ENCODE measurements around the gene VMAC.

The VMAC gene

DNA sequence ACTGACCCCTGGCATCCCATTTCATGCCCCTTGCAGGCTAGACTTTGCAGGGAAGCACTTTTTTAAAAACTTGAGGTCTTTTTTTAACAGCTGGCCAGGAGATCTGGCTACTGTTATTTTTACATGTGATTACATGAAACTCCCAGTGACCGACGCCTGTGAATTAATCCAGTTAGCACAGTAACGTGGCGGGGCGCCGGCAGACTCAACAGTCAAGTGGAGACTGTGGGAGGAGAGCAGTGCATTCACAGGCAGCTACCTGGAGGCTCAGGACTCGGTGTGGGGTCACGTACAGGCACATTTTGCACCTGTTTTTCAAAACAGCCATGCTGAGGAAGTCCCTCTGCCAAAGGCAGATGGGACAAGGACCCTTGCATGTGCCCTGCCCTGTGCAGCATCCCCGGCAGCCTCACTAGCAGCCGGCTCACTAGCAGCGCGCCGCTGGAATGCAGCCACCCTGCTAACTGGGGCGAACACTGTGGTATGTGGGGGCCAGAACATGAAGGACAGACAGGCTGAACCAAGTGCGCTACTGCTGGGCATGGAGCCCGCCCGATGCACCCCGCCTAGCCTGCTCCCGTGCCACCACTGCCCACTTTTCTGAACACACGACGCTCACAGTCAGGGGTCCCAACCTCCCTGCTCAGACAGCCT lies 28.1 kb downstream of the VMAC start:
- no peak for DNase-seq

DNA sequence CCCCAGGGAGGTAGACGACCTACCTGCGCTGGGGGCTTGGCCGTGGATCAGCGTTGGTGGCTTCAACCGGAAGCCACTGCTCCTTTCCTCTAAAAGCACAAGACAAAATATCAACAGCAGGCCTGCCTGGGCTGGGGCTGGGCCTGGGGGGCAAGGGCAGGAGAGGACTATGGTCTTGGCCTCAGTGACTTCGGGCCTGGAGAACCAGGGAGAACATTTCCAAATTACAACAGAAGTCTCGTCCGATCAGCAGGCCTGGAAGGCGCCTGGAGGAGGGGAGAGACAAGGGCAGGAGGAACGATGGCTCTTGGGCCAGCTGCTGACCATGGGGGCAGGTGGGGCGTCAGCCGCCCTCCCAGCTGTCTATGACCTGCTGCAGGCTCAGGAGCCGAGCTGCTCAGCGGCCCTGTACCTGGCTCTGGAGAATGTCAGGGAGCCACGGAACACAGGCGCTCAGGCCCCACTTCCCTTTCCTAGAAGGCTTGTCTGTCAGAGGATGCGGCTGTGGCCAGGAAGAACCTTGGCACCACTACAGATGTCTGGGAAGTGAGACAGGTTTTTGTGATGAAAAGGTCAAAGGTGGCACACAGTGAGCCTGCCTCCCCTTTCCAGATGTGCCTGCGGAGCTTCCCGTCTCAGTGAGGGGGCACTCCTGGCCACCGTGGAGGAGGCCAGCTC lies 28.9 kb downstream of the VMAC start:
- no peak for DNase-seq

DNA sequence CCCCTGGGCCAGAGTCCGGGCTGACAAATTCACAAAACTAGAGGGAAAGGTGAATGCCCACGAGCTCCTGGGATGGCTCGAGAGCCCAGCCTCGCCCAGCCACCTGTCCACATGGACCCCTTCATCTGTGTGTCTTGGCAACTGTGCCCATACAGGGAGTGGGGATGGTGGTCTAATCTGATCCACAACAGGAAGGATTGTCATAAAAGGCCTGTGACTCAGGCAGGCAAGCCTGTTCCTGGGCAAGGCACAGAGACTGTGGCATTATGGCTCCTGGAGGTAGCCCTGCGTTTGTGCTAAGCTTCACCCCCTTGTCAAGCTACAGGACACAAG lies 29.4 kb downstream of the VMAC start:
- no peak for DNase-seq

DNA sequence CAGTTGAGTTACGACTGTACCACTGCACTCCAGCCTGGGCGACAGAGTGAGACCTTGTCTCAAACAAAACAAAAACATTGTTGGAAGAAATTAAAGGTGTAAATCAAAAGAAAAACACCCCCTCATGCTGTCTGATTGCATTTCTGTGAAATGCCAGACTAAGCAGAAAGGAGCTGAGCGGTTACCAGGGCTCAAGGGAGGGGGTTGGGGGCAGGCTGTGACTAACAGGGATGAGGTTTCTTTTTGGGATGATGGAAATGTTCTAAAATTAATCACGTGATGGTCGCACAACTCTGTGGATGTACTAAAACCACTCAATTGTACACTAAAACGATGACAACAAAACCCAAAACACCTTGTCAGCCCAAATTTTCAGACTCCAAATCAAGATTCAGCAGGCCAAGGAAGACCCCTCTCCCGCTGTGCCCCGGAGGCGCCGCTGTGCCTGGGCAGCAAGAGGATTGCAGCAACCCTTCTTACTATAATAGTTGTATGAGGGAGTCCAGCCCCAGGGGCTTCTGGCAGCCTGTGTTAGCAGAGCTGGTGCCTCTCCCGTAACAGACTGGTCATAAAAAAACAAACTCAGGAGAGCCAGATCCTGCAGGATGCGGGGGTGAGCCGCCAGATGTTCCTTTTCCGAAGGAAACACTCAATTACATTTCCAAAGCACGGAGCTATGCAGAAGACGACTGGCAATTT lies 30.3 kb downstream of the VMAC start:
- DNase-seq, result no peak

DNA sequence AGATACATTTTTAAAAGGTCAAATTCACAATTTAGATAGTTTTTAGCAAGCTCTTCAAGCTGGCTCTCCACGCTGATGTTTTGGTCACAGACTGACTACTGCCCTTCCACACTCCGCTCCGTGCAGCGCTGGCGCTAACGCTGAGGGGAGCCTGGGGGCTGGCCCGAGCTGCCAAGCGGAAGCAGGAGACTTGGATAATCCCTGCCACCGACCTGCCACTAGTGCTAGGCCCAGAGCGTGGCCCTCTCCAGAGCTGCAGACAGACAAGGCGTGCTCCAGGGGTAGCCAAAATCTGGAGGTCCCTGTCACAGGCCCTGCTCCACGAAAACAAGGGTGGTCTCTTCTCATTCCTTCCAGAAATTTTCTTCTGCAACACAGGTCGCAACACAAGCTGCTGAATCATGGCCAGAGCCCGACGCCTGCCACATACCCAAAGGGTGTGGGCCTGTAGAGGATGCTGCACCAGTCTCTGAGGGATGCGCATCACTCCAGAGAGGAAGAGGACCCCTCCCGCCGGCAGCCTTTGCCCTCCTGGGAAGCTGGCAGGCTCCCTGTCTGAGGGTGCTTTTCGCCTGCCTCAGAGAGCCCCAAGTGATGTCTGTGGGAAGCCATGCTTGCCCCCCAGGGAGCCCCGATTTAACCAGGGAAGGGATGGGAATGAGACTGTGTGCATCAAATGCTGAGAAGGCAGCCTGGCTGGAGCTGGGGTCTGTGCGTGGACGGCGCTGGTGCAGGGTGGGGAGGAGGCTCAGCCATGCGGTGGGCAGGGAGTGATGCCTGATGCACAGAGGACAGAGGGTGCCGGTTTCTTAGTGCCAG lies 31.0 kb downstream of the VMAC start:
- DNase-seq, result no peak

DNA sequence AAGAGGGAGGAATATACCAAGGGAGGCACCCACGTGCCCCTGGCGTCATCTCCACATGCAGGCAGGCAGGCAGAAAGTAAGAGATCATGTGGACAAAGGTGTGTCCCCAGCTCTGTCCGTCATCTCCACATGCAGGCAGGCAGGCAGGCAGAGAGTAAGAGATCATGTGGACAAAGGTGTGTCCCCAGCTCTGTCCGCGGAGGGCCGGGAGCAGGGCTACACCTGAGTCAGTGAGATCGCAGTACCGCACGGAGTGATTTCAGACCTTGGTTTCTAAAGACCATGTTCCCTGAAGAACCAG lies 31.6 kb downstream of the VMAC start:
- no peak for DNase-seq

DNA sequence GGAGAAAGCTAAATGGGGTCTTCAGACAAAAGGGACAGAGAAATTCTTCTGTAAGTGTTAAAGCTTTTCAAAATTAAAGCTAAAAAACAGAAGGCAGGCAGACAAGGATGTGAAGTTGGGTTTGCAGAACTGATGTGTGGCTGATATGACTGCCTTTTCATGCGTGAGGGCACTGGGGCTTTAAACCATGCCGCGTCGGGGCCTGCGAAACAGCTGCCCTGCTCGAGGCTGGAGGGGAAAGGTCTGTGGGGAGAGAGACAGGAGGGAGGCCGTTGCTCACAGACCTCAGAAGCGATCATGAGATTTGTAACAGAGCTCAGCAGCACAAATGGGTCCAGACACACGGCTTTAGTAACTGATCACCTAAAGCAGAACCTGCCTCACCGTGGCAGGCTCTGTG lies 32.9 kb downstream of the VMAC start:
- DNase-seq, result no peak

DNA sequence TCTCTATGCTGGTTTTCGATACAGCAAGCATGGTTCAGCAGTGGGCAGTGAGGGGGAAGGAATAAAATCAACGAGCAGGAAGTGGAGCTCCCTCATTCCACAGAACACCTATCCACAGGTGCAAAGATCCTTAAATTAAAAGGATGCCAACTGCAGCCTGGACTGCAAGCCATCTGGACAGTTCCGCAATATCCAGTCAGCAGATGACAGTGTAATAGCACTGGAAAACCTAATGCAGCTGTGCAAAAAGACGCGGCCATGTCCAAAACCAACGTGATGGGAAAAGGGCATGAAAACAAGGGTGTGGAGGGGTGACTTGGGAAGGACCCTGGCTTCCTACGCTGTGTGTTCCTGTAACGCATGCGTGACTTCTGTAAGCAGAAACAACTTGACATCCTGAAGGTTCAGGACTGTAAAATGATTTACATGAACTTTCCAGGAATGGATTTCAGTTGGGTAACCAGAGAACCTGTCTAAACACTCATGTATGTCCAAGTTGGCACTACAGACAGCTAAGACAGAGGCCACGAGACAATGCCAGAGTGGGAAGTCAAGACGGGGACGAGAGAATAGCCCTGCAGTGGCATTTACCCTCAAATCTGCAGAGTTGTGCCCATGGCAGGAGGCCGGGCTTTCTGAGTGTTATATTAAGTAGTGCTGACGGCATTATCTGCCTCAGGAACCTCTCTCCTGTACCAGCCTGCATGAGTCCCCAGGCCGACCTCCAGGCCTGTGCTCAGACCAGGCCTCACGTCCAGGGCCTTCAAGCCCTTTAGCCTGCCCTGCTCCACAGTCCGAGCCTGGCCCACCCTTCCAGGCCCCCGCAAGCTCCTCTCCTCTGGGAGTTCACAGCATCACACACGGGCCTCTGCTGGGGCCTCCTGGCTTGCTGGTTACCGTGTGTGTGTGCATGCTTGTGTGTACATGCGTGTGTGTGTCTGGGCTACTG lies 35.9 kb downstream of the VMAC start:
- no peak for DNase-seq

DNA sequence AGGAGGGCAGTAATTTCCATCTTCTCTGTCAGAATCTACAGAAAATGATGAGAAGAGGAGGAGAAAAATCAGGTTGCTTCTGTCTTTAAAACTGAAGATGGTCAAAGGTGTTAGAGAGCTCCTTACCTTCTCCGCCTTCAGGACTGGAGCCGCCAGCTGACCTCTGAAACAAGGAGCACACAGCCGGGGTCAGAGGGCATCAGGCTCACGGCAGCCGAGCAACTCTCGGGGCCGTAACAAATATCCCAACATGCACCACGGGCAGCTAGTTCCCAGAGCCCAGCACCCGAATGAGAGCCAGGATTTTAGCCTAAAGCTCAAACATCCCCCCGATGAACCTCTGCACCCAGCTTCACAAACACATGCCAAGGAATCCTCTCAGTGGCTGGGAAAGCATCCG lies 37.0 kb downstream of the VMAC start:
- no peak for DNase-seq

DNA sequence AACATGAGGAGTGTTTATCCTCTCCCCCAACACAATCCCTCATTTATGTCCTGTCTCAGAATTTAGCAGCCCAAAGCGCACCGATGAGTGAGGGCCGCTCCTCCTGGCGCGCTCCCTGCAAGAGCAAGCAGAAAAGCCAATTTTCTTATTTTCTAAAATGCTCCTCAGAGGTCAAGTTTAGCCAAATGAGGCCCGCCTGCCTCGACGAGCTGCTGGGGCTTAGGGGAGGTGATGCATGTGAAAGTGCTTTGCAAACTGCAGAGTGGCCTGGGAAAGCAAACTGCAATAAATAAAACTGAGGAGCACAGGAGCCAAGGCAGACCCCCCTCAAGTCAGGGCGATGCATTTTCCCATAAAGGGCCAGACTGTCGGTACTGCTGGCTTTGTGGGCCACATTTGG lies 38.4 kb downstream of the VMAC start:
- DNase-seq, result no peak

DNA sequence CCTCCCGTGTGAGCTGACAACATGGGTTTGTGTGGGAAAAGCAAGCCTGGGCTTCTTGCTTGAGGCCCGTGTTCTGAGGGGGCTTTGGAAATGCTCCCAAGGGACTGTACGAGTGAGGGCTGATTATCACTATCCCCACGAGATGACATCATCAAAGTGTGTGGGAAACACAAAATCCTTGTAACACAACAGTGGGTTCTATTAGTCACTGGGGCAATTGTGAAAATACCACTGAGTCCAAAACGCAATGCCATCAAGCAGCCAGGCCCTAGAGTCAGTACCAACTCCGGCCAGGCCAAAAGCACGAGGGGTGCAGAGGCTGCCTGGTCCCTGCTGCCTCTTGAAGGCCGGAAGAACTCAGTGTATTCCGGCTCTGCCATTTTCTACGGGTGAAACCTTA lies 39.0 kb downstream of the VMAC start:
- DNase-seq, result no peak

DNA sequence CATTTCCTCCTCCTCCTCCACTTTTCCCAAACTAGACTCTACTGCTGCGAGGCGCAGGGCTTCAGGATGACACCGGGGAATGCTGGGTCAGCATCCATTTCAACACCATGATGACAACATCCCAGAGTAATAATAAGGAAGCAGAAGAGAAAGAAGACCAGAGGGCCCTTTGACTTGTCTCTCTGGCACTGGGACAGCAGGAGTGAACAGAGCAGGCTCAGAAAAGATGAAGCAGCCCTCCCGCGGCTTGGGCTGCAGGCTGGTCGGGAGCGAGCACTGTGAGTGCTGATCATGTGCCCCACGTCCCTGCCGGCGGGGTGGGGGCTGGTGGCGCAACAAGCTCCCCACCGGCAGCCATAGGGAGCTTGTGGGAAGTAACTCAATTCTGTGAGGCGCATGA lies 42.8 kb downstream of the VMAC start:
- no peak for DNase-seq

DNA sequence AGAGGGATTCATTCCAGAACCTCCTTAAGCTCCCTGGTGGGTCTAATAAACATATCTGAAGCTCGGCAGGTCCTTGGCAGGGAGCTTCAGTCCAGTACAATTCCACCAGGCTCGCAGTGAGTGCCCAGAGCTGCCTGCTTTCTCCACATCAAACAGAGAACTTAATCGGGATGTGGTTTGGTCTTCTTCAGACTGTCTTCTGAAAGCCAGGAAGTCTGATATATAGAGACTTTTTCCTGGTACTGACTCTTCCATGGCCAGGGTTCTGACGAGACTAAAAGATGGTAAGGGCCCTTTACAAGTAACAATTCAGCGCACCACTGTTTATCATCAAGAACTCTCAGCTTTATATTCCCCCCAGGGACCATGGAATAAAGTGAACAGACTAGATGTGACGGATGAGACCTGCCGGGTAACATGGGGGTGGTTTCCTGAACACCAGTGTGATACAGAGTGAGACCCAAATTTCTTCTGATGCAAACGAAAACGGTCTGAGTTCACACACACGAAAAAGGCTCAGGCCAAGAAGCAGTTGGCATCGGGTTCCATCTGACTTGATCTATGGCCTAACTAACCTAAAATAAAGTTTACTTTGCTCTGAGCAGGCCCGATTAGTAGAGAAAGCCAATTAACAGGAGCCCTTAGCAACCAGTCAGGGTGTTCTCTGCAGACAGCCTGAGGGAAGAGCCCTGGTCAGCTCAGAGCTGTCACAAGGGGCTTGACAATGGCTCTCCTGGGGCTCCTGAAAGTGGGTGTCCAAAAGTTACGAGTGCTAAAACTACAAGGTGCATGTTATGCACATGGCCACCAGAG lies 44.3 kb downstream of the VMAC start:
- peak in 1 of 2 experiments; percentile 23 for DNase-seq

DNA sequence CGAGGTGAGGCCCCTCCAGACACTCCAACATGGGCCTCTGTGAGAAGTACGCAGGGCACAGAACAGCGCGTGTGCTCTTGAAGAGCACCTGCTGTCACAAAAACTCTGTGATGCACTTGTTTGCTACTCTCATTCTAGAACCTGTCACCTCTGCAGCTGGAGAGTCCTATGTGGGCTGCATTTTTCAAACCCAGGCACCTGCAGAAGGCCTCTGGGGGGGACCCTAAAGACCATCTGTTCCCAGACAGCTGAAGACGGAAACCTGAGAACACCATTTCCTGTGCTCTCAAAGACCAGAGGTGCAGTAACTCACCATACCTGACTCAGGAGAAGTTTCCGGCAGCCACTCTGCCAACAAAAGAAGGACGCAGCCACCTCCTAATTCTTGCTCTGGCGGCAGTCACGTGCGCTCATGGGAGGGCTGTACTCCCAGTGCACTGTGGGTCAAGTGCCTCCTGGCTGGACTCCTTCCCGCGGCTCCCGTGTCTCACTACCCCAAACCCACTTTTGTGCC lies 45.2 kb downstream of the VMAC start:
- peak; percentile 14 to 42 for DNase-seq

DNA sequence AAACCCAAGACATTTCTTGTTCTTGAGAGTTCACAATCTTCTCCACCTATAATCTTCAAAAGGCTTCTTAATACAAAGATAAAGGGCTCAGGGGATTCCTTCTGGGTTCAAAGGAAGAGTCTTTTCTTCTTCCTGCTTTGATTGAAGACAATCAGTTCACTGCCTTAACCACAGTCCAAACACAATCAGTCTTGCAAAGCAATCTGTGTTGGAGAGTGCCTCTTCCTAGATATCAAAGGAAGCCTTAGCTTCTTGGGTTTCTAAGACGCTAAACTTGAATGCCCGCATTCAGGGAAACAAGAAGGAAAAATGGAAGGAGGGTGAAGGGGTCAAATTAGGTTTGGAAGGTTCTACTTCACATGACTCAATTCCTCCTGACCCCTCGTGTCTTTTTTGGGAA lies 46.1 kb downstream of the VMAC start:
- no peak for DNase-seq

DNA sequence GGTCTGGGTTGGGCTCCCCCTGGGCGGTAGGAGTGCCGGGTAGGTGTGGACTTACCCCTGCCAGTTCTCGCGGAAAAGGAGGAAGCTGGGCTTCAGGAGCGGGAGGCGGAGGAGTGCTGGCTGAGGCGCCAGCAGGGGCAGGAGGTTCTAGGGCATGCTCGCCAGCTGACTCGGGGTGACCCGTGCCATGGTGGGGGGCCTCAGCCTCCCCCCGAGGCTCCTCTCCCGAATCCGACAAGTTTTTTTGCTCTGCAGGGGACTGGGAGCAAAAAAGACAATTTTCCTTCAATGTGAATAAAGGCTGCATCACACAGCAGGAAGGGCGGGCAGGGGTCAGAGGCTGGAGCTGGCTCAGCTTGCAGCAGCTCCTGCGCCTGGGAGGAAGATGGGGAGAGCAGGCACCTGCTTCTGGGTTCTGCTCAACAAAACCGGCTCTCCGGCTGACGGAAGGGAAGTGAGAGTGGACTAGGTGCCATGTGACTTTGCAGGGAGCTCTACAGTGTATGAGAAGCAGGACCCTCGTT lies 46.7 kb downstream of the VMAC start:
- DNase-seq, result no peak

DNA sequence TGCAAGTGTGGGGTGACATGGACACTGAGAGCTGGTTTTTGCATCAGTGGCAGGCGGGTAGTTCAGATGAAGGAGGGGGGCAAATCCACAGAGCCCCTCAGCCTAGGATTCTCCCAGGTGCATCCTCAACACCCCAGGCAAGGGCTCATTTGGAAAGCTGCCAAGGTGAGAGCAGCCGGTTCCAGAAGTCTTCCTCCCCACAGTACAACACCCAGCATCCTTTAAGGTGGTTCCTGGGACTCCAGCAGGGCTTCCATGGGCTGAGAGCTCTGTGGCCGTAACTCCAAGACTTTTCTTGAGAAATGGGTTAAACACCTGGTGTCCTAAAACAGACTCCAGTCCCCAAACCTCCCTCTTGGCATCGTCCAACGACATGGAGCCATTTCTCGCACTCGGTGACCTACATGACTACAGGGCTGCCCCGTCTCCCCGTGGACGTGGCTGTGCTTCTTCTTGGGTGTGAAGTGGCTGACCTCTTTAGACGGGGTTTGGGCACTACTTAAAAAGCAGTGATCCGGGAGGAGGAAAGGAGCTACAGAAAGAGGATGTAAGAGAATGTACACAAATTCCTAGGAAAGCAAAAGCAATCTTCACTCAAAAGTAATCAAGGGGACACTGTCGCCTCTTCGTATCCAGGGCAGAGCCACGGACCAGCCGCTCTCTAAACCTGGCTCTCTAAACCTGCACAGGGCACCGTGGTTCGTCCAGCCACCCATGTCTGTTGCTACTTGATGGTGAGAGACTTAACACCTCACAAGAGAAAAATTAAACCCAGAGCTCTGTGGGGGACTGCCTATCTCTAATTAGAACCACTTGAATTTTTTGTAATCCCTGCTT lies 47.7 kb downstream of the VMAC start:
- no peak for DNase-seq

DNA sequence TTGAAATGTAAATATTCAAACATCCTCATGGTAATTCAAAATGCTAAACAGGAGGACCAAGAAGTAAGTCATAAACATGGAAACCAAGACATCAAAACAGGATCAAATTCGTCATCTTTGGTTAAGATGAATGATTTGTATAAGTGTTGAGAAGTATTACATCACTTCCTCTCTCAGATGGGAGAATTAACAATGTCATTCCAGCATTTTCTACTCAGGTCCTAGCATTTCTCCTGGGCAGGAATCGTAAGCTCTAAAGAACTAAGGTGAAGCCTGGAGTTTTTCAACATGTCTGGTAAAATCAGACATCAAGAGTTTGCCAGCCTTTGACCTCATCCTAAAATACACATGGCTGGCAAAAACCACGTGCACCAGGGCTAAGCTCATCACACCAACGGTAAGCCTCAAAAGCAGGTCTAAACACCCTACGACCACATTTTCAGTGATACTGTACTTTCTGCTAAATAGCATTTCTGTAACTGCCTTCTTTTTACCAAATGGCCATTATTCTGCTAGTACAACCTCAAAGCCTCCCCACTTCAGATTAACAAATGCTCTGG lies 48.4 kb downstream of the VMAC start:
- DNase-seq, result no peak

DNA sequence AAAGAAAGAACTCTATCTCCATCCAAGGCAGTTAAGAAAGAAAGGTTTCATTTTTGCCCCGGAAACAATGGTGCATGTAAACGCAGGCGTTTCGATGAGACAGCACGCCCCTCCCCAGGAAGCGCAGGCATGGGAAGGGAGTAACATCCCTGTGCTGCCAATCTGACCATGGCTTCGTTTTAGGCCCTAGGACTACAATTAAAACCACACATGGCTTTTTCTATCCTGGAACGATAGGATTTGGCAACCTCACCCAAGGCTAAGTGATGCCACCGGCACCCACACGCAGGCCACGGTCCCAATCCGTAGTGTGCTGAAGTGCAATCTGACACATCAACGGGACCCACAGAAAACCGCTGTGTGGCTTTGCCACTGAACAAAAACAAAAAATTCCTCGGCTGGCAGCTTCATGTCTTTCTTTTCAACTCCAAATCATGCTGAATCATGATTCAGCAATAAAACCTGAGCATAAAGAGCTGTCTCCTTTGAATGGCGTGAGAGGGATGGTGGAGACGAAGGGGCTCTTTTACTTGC lies 49.1 kb downstream of the VMAC start:
- peak; percentile 12 to 50 for DNase-seq

DNA sequence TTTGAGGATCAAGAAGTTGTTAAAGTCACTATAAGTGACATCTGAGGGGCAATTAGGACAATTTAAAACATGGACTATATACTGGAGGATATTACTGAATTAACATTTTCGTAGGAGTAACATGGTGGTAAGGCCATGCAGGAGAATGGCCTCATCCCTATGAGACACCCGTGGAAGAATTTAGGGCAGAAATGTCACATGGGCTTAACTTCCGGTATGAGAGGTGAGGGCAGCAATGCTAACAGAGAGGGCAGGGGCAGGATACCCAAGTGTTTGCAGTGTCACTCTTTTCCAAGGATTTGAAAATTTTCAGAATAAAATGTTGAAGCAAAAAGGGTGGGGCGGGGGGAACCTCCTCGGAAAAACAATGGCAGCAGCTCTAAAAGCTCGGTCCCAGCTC lies 49.6 kb downstream of the VMAC start:
- DNase-seq, result no peak

All from stimulated activated CD4-positive, alpha-beta T cell treated with anti-CD3 and anti-CD28 coated beads, Interleukin-4, amount 100 ng/mL, for 4 hours (primary cell).